ENCODE results near the gene CRACR2A. TPM values are rescaled to one million over a fixed set of nuclear protein-coding genes. Genes with fewer than 3 reads are reported as not detected.

CRACR2A gene
- polyA plus RNA-seq, 2 of the 4 experiments (the other 2 are of a cell fraction) = 1.1 to 3.8 TPM

DNA sequence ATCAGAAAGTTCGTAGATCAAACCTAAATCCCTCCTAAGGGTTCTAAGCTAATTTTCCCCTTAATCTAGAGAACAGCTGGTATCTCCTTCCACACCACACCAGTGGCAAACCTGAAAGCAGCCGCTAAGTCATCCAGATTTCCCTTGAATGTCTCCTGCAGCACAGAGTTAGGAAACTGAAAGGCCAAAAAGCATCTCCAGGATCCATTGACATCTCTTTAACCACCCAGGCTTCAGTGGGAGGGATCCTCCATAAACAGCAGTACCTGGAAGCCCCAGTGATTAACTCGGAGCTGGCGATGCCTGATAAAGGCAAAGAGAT is 47.6 kb downstream of the CRACR2A start:
- Histone ChIP-seq H3K27ac (no peak overlapping the region), H3K4me3 (no peak overlapping the region), H3K9me3 (no peaks in the 10 kb centered on the region), H3K4me1 (no peaks in the 10 kb centered on the region), H3K4me2 (no peak overlapping the region)
- TF ChIP-seq RCOR1 (IDR thresholded peaks at IDR 0.05; ENCODE audit: low read depth, low read length) (no peak), NPAS2 (CRISPR knock-in tag; IDR thresholded peaks at IDR 0.05; ENCODE audit: borderline replicate concordance) (no peak), CBX8 (IDR thresholded peaks at IDR 0.05) (no peak)
- TF ChIP-seq, protein P1, sequence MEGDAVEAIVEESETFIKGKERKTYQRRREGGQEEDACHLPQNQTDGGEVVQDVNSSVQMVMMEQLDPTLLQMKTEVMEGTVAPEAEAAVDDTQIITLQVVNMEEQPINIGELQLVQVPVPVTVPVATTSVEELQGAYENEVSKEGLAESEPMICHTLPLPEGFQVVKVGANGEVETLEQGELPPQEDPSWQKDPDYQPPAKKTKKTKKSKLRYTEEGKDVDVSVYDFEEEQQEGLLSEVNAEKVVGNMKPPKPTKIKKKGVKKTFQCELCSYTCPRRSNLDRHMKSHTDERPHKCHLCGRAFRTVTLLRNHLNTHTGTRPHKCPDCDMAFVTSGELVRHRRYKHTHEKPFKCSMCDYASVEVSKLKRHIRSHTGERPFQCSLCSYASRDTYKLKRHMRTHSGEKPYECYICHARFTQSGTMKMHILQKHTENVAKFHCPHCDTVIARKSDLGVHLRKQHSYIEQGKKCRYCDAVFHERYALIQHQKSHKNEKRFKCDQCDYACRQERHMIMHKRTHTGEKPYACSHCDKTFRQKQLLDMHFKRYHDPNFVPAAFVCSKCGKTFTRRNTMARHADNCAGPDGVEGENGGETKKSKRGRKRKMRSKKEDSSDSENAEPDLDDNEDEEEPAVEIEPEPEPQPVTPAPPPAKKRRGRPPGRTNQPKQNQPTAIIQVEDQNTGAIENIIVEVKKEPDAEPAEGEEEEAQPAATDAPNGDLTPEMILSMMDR (IDR thresholded peaks at IDR 0.05) = no peak
- TF ChIP-seq, protein P2, sequence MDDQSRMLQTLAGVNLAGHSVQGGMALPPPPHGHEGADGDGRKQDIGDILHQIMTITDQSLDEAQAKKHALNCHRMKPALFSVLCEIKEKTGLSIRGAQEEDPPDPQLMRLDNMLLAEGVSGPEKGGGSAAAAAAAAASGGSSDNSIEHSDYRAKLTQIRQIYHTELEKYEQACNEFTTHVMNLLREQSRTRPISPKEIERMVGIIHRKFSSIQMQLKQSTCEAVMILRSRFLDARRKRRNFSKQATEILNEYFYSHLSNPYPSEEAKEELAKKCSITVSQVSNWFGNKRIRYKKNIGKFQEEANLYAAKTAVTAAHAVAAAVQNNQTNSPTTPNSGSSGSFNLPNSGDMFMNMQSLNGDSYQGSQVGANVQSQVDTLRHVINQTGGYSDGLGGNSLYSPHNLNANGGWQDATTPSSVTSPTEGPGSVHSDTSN (IDR thresholded peaks at IDR 0.05) = no peak
- TF ChIP-seq, protein P3, sequence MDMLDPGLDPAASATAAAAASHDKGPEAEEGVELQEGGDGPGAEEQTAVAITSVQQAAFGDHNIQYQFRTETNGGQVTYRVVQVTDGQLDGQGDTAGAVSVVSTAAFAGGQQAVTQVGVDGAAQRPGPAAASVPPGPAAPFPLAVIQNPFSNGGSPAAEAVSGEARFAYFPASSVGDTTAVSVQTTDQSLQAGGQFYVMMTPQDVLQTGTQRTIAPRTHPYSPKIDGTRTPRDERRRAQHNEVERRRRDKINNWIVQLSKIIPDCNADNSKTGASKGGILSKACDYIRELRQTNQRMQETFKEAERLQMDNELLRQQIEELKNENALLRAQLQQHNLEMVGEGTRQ (IDR thresholded peaks at IDR 0.05) = no peak
- FAIRE-seq (no peak), DNase-seq (ENCODE audit: low read depth in 1 of 2, low spot score in 1 of 2) (no peak), ATAC-seq (no peak)
- 56% methylated on average over 4 of the region's 4 CpGs for WGBS (ENCODE audit: missing lambda C conversion rate)
- ChIA-PET CTCF (no interaction called here), POLR2A (no interaction called here)

DNA sequence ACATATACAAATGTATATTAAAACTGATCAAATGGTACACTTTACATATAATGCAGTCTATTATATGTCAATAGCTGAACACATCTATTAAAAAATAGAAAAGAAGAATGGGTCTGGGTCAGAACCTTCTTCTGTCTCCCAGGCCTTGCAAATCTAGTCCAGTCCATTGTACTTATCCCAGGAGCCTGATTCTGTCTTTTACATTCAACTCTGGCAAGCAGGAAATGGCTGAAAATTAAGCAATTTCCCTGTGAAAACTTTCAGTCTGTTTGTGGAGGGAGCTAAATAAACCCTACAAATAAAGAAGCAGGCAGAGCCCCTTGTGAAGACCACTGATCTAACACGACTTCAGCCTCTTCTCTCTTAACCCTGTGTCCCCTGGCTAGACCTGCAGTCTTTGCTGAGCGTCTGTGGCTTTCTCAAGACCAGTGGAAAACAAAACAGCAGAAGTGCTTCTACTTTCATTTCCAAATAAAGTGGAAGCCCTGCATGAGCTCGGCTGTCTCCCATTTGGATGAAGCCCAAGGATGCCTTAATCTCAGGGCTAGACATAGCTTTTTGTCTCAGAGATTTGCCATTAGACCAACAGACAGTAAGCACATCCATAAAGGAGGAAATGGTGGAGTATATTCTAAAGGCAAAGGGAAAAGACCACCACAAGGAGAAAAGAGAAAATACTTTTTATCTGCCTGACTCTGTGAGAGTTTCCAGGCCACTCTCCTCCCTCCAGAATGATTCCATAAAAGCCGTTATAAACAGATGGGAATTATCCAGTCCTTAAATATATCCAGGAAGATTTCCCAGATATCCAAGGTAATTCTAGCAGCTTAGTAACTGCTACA is 48.2 kb downstream of the CRACR2A start:
- FAIRE-seq = no peak
- H3K9me3 ChIP-seq = no peaks in the 10 kb centered on the region
- TF ChIP-seq, protein P4, sequence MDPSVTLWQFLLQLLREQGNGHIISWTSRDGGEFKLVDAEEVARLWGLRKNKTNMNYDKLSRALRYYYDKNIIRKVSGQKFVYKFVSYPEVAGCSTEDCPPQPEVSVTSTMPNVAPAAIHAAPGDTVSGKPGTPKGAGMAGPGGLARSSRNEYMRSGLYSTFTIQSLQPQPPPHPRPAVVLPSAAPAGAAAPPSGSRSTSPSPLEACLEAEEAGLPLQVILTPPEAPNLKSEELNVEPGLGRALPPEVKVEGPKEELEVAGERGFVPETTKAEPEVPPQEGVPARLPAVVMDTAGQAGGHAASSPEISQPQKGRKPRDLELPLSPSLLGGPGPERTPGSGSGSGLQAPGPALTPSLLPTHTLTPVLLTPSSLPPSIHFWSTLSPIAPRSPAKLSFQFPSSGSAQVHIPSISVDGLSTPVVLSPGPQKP (IDR thresholded peaks at IDR 0.05; ENCODE audit: low read depth, low read length) = no peak
- TF ChIP-seq EHF (CRISPR knock-in tag; IDR thresholded peaks at IDR 0.05) (no peak), ESRRA (IDR thresholded peaks at IDR 0.05; ENCODE audit: borderline replicate concordance, low read length) (no peak), ZC3H11A (IDR thresholded peaks at IDR 0.05) (no peak), BHLHE40 (IDR thresholded peaks at IDR 0.05; ENCODE audit: low read depth, low read length) (no peak), NPAS2 (CRISPR knock-in tag; IDR thresholded peaks at IDR 0.05; ENCODE audit: borderline replicate concordance) (no peak), HEYL (CRISPR knock-in tag; IDR thresholded peaks at IDR 0.05) (no peak), SMC3 (IDR thresholded peaks at IDR 0.05) (no peak), RCOR1 (IDR thresholded peaks at IDR 0.05; ENCODE audit: low read depth, low read length) (no peak), KDM5A (IDR thresholded peaks at IDR 0.05) (no peak), CEBPB (IDR thresholded peaks at IDR 0.05) (no peak), FOXS1 (CRISPR knock-in tag; IDR thresholded peaks at IDR 0.05) (no peak), NFE2L2 (conservative IDR thresholded peaks at IDR 0.05; ENCODE audit: low read length) (no peak), MYC (IDR thresholded peaks at IDR 0.05; ENCODE audit: borderline replicate concordance, low read length) (no peak)
- TF ChIP-seq, protein P2 (IDR thresholded peaks at IDR 0.05) = no peak
- TF ChIP-seq, protein P5, sequence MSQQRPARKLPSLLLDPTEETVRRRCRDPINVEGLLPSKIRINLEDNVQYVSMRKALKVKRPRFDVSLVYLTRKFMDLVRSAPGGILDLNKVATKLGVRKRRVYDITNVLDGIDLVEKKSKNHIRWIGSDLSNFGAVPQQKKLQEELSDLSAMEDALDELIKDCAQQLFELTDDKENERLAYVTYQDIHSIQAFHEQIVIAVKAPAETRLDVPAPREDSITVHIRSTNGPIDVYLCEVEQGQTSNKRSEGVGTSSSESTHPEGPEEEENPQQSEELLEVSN (IDR thresholded peaks at IDR 0.05; ENCODE audit: borderline replicate concordance, low read depth) = no peak
- TF ChIP-seq, protein P6, sequence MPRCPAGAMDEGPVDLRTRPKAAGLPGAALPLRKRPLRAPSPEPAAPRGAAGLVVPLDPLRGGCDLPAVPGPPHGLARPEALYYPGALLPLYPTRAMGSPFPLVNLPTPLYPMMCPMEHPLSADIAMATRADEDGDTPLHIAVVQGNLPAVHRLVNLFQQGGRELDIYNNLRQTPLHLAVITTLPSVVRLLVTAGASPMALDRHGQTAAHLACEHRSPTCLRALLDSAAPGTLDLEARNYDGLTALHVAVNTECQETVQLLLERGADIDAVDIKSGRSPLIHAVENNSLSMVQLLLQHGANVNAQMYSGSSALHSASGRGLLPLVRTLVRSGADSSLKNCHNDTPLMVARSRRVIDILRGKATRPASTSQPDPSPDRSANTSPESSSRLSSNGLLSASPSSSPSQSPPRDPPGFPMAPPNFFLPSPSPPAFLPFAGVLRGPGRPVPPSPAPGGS (IDR thresholded peaks at IDR 0.05) = no peak
- H3K4me3 ChIP-seq = no peak overlapping the region
- ATAC-seq = no peak
- CTCF ChIA-PET = no interaction called here
- WGBS (ENCODE audit: missing lambda C conversion rate) = 32% methylated on average over 4 of the region's 4 CpGs
- no peak overlapping the region for H3K4me2 ChIP-seq
- H3K27ac ChIP-seq = no peak overlapping the region
- no peak for DNase-seq (ENCODE audit: low read depth in 1 of 2, low spot score in 1 of 2)
- POLR2A ChIA-PET = no interaction called here
- no peaks in the 10 kb centered on the region for H3K4me1 ChIP-seq

Measured in A549 (cell line).